ENCODE data around the gene MKNK1.

DNA sequence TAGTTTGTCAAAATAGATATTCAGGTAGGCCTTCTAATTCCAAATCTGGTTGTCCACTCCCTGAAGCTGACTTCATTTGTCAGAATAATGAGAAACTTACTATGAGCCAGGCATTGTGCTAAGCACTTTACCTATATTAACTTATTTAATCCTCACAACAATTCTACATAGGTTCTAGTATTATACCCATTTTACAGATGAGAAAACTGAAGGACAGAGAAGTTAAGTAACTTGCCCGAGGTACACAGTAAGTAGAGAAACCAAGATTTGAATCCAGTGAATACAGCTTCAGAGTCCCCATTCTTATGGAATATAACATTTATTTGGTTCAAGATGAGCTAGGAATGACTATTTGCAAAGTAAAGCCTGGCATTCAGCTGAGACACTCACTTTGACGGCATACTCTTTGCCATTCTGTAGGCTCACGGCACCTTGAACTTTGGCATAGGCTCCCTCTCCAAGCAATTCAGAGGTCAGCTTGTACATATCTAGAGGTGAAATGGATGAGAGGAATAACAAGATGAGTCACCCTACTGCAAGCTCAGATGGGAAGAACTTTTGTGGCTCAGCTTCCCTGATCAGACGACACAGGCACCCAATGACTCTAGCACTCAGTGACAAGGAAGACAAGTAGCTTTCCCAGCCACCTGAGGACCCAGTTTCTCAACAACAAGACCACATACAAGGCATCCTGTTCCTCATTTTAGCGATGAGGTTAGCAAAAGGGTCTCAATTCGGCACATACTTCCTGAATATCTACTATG lies 23.7 kb downstream of the MKNK1 start:
- no peak for TF ChIP-seq ZFX (IDR thresholded peaks at IDR 0.05; ENCODE audit: borderline replicate concordance)
- TF ChIP-seq, protein P1, sequence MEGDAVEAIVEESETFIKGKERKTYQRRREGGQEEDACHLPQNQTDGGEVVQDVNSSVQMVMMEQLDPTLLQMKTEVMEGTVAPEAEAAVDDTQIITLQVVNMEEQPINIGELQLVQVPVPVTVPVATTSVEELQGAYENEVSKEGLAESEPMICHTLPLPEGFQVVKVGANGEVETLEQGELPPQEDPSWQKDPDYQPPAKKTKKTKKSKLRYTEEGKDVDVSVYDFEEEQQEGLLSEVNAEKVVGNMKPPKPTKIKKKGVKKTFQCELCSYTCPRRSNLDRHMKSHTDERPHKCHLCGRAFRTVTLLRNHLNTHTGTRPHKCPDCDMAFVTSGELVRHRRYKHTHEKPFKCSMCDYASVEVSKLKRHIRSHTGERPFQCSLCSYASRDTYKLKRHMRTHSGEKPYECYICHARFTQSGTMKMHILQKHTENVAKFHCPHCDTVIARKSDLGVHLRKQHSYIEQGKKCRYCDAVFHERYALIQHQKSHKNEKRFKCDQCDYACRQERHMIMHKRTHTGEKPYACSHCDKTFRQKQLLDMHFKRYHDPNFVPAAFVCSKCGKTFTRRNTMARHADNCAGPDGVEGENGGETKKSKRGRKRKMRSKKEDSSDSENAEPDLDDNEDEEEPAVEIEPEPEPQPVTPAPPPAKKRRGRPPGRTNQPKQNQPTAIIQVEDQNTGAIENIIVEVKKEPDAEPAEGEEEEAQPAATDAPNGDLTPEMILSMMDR (IDR thresholded peaks at IDR 0.05) = no peak
